Activated B cell treated with CpG ODN at 0.5 μM for 24 hours (primary cell): Measurements from ENCODE around the gene EZH1. TPM values are rescaled to one million over a fixed set of nuclear protein-coding genes. Genes with fewer than 3 reads are reported as not detected.
A peak's percentile ranks its signal among the peaks of the same experiment; 100 is the strongest.

ENCODE experiments used
- ATAC-seq: fragments of 200-7000 bp; cut with Tn5 transposase; one replicate; pipeline ENCODE4 v1.10.0; 2021; ENCODE audit warnings: low read depth, mild to moderate bottlenecking, moderate library complexity
- CTCF ChIA-PET: fragments of 350-600 bp; sonication (Branson Sonifier 250); formaldehyde crosslinking; loops from one replicate; lab custom pipeline; 2021; ENCODE audit warnings: antibody characterized with exemption; lab: Charles Lee
- POLR2A ChIA-PET: fragments of 350-600 bp; sonication (Branson Sonifier 250); formaldehyde crosslinking; loops from one replicate; lab custom pipeline; 2021; ENCODE audit warnings: antibody characterized with exemption; lab: Charles Lee
- DNase-seq: peaks from one replicate; pipeline ENCODE4 v3.0.0; 2022
- H3K27ac Mint-ChIP-seq: one replicate; pipeline ENCODE4 v1.8.0; 2020; ENCODE audit warnings: mixed read lengths
- H3K27me3 Mint-ChIP-seq: one replicate; pipeline ENCODE4 v1.8.0; 2021; ENCODE audit warnings: mixed read lengths
- H3K36me3 Mint-ChIP-seq: one replicate; pipeline ENCODE4 v1.8.0; 2021; ENCODE audit warnings: low read depth, mixed read lengths
- H3K4me1 Mint-ChIP-seq: one replicate; pipeline ENCODE4 v1.8.0; 2021; ENCODE audit warnings: mixed read lengths
- H3K4me3 Mint-ChIP-seq: one replicate; pipeline ENCODE4 v1.8.0; 2020; ENCODE audit warnings: mild to moderate bottlenecking, mixed read lengths
- H3K9me3 Mint-ChIP-seq: one replicate; pipeline ENCODE4 v1.8.0; 2020; ENCODE audit warnings: mixed read lengths
- CTCF ChIP-seq: fragments of 200-600 bp; IDR thresholded peaks from one replicate; pipeline ENCODE4 v1.8.0; 2022; ENCODE audit warnings: antibody characterized with exemption, mild to moderate bottlenecking
- intact Hi-C: fragments of 100-400 bp; cut with micrococcal nuclease; formaldehyde crosslinking; loops from one replicate; pipeline ENCODE4 v1.15.1; 2024
- total RNA-seq: library from RNA; stranded (reverse); gene quantifications from 2 replicates; pipeline ENCODE4 v1.2.3, GENCODE V29; 2022

The EZH1 gene
- total RNA-seq, 1 donor from 2014 or later: 81.6 TPM

- Mint-ChIP-seq H3K27me3 (peaks cover 67% of the 10 kb centered on the region), H3K4me3 (peak overlapping the region; percentile 11), H3K36me3 (no peaks in the 10 kb centered on the region), H3K9me3 (no peaks in the 10 kb centered on the region), H3K27ac (no peak overlapping the region), H3K4me1 (peaks cover 18% of the 10 kb centered on the region)
- intact Hi-C loops: no loop called here
- DNase-seq (no peak), ATAC-seq (no peak)
- ChIA-PET POLR2A (interaction anchor here (1.0 to 1.5 kb wide), 3 partner anchors 11 to 177 kb away, joined by 3 to 7 read pairs (median 4); partner anchors contain the start of gene VPS25), CTCF (no interaction called here)
- no peak for TF ChIP-seq CTCF
These were observed 40.2 kb upstream of the EZH1 start for GRCh38 chr17:42784811-42785592.

- no peak for TF ChIP-seq CTCF
- H3K4me1 Mint-ChIP-seq: peaks cover 23% of the 10 kb centered on the region
- no peak for DNase-seq
- CTCF ChIA-PET: no interaction called here
- POLR2A ChIA-PET: interaction anchor here (1.0 kb wide), 1 partner anchor 11 kb away, joined by 7 read pairs; the partner anchor contains the start of gene VPS25
- intact Hi-C loops: no loop called here
- no peak overlapping the region for H3K4me3 Mint-ChIP-seq
- H3K27me3 Mint-ChIP-seq: peaks cover 69% of the 10 kb centered on the region
- H3K27ac Mint-ChIP-seq: no peak overlapping the region
- H3K9me3 Mint-ChIP-seq: no peaks in the 10 kb centered on the region
- no peak for ATAC-seq
- H3K36me3 Mint-ChIP-seq: peaks cover 5% of the 10 kb centered on the region
These were observed 39.6 kb upstream of the EZH1 start for GRCh38 chr17:42784409-42784808.

- Mint-ChIP-seq H3K27ac (no peak overlapping the region), H3K36me3 (peaks cover 11% of the 10 kb centered on the region), H3K4me3 (no peak overlapping the region), H3K4me1 (peaks cover 26% of the 10 kb centered on the region), H3K9me3 (no peaks in the 10 kb centered on the region), H3K27me3 (peaks cover 65% of the 10 kb centered on the region)
- ChIA-PET POLR2A (no interaction called here), CTCF (no interaction called here)
- ATAC-seq (no peak), DNase-seq (no peak)
- TF ChIP-seq CTCF: no peak
- intact Hi-C loops: no loop called here
These were observed 38.9 kb upstream of the EZH1 start for GRCh38 chr17:42783791-42784138.

GRCh38 chr17:42783062-42783790, 38.4 kb upstream of the EZH1 start:
- H3K4me1 Mint-ChIP-seq: peaks cover 26% of the 10 kb centered on the region
- no peak for TF ChIP-seq CTCF
- CTCF ChIA-PET: no interaction called here

More at GRCh38 chr17:42783062-42783790, 38.4 kb upstream of the EZH1 start:
- Mint-ChIP-seq H3K27me3 (peaks cover 61% of the 10 kb centered on the region), H3K36me3 (peaks cover 17% of the 10 kb centered on the region), H3K4me3 (no peak overlapping the region), H3K27ac (no peak overlapping the region), H3K9me3 (no peaks in the 10 kb centered on the region)
- intact Hi-C loops: no loop called here
- DNase-seq (no peak), ATAC-seq (no peak)
- POLR2A ChIA-PET: no interaction called here
